ENCODE measurements around the gene MELTF.

MELTF gene

DNA sequence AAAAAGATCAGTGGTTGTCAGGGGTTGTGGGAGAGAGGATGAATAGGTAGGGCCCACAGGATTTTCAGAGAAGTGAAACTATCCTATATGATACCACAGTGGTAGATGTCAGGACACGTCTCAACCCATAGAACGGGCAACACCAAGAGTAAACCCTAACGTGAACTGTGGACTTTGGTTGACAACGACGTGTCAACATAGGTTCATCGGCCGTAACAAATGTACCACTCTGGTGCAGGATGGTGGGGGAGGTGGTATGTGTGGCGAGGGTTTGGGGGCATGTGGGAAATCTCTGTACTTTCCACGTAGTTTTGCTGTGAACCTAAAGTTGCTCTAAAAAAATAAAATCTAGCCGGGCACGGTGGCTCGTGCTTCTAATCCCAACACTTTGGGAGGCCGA is 48.0 kb downstream of the MELTF start:
- Mint-ChIP-seq H3K9me3 (peaks cover 4% of the 10 kb centered on the region), H3K4me1 (ENCODE audit: low read depth) (no peaks in the 10 kb centered on the region), H3K27me3 (peaks cover 23% of the 10 kb centered on the region), H3K27ac (no peak overlapping the region), H3K4me3 (no peak overlapping the region), H3K36me3 (ENCODE audit: low read depth) (no peaks in the 10 kb centered on the region)

- H3K27ac Mint-ChIP-seq, result no peak overlapping the region
- H3K4me3 Mint-ChIP-seq, result no peak overlapping the region
- H3K4me1 Mint-ChIP-seq (ENCODE audit: low read depth), result no peaks in the 10 kb centered on the region
- peaks cover 4% of the 10 kb centered on the region for H3K9me3 Mint-ChIP-seq
- H3K36me3 Mint-ChIP-seq (ENCODE audit: low read depth), result no peaks in the 10 kb centered on the region
- peaks cover 23% of the 10 kb centered on the region for H3K27me3 Mint-ChIP-seq
Observed at GRCh38 chr3:196979545-196979944, 50.1 kb downstream of the MELTF start.

DNA sequence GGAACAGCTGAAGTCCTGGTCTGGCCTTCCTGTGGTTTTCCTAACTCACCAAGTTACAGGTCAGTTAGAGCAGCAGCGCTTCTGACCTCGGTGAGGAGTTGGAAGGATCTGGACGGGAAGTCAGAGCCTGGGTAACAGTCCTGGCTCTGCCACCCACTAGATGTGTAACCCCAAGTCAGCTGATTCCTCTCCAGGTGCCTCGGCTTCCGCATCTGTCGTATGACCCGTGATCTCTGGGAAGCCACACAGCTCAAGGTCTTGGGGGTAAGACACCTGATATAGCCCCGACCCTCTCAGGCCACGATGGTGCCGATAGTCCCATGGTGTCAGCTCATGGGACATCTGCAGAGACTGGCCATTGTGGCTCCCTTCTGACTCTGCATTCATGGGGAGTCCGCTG is 52.7 kb downstream of the MELTF start:
- Mint-ChIP-seq H3K9me3 (peaks cover 4% of the 10 kb centered on the region), H3K4me1 (ENCODE audit: low read depth) (no peaks in the 10 kb centered on the region), H3K4me3 (no peak overlapping the region), H3K27me3 (peaks cover 13% of the 10 kb centered on the region), H3K36me3 (ENCODE audit: low read depth) (no peaks in the 10 kb centered on the region), H3K27ac (no peak overlapping the region)

DNA sequence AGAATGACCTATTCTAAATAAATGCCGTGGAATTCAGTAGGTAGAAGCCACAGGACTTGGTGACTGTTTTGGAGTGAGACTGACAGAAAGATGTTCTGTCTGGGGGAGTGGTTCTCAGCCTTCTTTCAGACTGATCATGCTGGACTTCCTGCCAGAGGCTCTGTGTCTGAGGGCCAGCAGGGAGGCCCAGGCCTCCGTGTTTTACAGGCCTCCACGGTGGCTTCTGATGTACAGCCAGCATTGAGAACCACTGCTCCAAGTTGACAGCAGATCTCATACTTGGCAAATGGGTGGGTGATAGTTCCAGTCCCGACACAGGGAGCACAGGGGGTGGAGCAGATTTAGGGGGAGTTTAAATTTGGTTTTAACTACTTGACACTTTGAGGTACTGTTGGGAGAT is 54.3 kb downstream of the MELTF start:
- Mint-ChIP-seq H3K4me1 (ENCODE audit: low read depth) (peaks cover 3% of the 10 kb centered on the region), H3K27me3 (peaks cover 12% of the 10 kb centered on the region), H3K36me3 (ENCODE audit: low read depth) (no peaks in the 10 kb centered on the region), H3K4me3 (no peak overlapping the region), H3K9me3 (no peaks in the 10 kb centered on the region), H3K27ac (no peak overlapping the region)

DNA sequence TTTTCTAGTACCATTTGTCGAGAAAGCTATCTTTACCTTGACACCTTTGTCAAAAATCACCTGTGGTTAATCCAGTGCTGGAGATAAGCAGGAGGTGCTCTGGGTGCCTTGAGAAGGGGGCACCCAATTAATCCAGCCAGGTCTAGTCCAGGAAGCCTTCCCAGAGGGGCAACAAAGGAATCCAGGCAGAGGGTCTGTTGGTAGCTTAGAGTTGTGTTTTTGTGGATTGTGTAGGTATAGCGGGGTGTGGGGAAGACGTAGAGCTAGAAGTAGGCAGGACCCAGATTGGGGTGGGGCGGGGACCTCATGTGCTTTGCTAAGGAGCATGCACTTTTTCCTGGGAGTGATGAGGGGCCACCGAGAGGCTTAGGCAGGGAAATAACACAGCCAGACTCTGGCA is 55.0 kb downstream of the MELTF start:
- H3K4me3 Mint-ChIP-seq, result no peak overlapping the region
- no peak overlapping the region for H3K27ac Mint-ChIP-seq
- no peaks in the 10 kb centered on the region for H3K9me3 Mint-ChIP-seq

DNA sequence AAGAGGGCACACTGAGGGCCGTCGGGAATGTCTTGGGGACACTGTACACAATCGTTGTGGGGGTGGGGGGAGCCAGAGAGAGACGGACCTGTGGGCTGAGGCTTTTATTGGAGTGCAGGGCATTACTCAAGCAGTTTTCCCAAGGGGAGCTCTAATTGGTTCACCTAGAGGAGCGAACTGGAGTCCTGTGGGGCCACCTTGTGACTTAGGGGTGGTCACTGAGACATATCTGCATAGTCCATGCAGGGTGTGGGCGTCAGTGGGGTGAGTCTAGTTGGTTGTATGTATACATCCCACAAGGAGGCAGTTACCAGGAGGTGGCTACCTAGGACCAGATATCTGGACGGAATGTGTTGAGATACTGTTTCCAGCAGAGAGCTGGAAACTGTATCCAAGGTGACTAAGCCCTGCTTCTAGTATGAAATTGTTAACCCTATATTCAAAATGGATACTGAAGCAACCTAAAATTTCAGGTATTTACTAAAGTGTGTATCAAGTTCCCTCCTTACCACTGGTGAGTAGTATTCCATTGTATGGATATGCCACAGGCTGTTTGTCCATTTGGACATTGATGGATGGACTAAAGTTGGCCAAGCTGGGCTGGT is 58.4 kb downstream of the MELTF start:
- Mint-ChIP-seq H3K27ac (no peak overlapping the region), H3K4me1 (ENCODE audit: low read depth) (peaks cover 15% of the 10 kb centered on the region), H3K9me3 (no peaks in the 10 kb centered on the region), H3K4me3 (no peak overlapping the region), H3K27me3 (peaks cover 14% of the 10 kb centered on the region), H3K36me3 (ENCODE audit: low read depth) (no peaks in the 10 kb centered on the region)

More for the DNA sequence above, 55.0 kb downstream of the MELTF start:
- peaks cover 14% of the 10 kb centered on the region for H3K27me3 Mint-ChIP-seq
- peaks cover 7% of the 10 kb centered on the region for H3K4me1 Mint-ChIP-seq (ENCODE audit: low read depth)
- no peaks in the 10 kb centered on the region for H3K36me3 Mint-ChIP-seq (ENCODE audit: low read depth)

DNA sequence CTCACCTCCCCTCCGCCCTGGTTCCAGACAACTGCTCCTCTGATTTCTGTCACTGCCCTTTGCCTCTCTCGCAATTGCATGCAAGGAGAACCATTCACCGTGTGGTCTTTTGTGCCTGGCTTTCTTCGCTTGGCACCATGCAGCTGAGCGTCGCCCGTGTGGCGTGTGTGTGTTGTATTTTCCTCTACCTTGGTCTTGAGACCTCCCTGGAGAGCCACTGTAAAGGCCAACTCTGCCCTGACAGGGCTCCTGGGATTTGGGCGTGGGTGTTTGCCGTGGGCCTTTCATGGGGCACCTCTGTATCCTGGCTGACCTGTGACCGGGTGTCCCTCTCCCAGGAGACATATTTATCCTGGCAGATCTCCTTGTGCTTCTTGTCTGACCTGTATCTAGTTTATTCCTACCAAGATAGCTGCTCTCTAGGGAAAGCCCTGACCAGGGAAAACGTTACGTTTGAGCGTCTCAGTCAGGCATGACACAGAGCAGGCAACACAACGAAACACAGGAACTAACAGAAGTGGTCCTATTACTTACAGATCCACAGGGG is 59.0 kb downstream of the MELTF start:
- Mint-ChIP-seq H3K4me3 (peak overlapping the region; percentile 68), H3K27me3 (peaks cover 14% of the 10 kb centered on the region), H3K36me3 (ENCODE audit: low read depth) (no peaks in the 10 kb centered on the region)

DNA sequence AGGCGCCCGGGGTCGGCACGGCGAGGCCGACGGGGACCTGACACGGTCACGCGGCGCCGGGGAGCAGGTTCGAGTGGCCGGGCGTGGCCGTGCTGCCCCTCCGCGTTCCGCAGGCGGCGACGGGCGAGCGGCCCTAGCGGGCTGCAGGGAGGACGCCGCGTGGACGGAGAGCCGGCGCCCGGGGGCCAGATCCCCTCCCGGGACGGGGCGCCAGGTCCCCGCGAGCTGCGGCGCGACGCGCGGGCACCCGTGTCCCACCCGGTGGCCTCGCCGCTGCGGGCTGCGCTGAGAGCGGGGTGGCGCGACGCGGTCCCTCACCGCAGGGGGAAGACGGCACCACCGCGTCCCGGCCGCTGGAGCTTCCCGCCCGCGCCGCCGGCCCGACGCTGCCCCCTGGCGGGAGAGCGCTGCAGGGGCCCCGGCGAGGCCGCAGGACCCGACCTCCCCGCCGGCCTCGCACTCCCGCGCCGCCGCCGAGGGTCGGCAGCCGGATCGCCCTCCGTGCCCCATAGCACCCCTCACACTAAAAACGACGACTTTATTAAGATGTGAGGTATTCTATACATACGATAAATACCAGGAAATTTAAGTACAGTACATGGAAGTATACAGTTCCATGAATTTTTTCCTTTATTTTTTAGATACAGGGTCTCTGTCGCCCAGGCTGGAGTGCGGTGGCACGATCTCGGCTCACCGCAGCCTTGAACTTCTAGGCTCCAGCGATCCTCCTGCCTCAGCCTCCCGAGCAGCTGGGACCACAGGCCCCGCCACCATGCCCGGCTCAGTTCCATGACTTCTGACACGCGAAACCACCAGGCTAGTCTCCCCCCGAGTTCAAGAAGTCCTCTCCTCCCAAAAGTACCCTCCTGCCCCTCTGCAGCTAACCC is 59.7 kb downstream of the MELTF start:
- H3K9me3 Mint-ChIP-seq, result no peaks in the 10 kb centered on the region
- H3K36me3 Mint-ChIP-seq (ENCODE audit: low read depth), result no peaks in the 10 kb centered on the region
- peak overlapping the region; percentile 68 for H3K4me3 Mint-ChIP-seq
- H3K4me1 Mint-ChIP-seq (ENCODE audit: low read depth), result peaks cover 15% of the 10 kb centered on the region
- H3K27ac Mint-ChIP-seq, result peak overlapping the region; percentile 67
- H3K27me3 Mint-ChIP-seq, result peaks cover 14% of the 10 kb centered on the region

More for the DNA sequence above, 59.0 kb downstream of the MELTF start:
- no peaks in the 10 kb centered on the region for H3K9me3 Mint-ChIP-seq
- peaks cover 15% of the 10 kb centered on the region for H3K4me1 Mint-ChIP-seq (ENCODE audit: low read depth)
- H3K27ac Mint-ChIP-seq, result peak overlapping the region; percentile 67

DNA sequence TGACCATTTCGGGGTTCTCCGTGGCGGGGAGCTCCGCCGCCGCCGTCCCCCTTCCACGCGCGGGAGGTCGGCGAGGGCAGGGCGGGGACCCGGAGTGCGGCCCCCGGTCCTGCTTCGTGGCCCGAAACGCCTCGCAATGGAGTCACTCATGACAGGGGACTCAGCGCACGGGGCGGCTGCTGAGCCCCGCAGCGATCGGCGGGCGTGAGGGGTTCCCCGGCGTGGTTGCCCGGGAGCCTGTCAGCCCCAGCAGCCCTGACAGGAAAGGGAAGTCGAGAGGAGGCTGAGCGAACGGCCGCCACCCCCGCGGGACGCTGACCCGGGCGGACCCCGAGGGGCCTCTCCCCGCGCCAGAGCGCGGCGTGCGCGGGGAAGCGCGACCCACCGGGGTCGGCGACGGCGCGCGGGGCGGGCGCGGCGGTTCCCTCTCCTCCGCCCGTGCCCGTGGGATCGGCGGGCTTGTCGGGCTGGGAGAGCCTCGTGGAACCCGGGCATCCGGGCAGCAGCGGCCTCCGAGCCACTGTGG is 60.4 kb downstream of the MELTF start:
- peaks cover 14% of the 10 kb centered on the region for H3K27me3 Mint-ChIP-seq
- no peaks in the 10 kb centered on the region for H3K9me3 Mint-ChIP-seq
- H3K4me1 Mint-ChIP-seq (ENCODE audit: low read depth), result peaks cover 15% of the 10 kb centered on the region
- no peak overlapping the region for H3K27ac Mint-ChIP-seq
- peak overlapping the region; percentile 71 for H3K4me3 Mint-ChIP-seq
- H3K36me3 Mint-ChIP-seq (ENCODE audit: low read depth), result no peaks in the 10 kb centered on the region

DNA sequence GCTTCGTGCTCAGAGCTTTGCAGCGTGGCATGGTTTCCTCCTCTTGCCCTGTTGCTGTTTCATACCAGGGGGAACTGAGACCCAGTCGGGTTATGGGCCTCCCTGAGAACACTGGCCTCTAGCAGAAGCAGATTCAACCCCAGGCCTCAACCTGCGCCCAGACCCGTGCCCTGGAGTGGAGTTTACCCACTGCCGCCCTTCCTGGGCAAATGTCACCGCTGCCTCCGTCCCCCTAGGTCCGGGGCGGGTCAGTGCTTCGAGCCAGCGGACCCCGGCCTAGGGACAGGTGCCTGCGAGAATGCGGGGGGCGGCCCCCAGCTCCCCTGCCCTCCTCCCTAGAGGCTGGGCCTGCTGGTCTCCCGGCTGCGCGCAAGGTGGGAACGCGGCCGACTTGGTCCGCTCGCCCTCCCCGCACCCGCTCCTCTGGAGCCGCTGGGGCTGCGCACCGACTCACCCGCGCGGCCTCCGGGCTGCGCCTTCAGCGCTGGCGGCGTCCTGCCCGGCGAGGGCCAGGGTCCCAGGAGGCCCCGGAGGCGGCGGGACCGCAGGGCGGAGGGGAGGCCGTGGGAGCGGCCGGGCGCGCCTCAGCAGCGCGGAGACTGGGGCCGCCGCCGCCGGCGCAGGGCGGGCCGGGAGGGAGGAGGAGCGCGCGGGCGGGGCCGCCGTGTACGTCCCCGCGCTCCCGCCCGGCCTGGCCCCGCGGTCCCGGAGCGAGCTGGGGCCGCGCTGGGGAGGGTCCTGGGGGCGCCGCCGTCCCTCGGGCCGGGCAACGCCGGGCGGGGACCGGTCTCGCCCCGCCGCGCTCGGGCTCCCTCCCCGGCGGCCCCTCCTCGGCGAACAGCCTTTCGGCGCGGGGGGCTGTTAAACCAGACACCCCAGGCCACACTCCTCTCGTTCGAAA is 61.1 kb downstream of the MELTF start, which contains the start of gene PIGZ:
Gene PIGZ, minus strand, starts transcription at position 601 of the 901 bp plus-strand sequence. CDS start 16,802 bp downstream, outside the sequence.
- Mint-ChIP-seq H3K4me3 (peak within 1 kb of the TSS; percentile 71), H3K4me1 (ENCODE audit: low read depth) (peaks cover 15% of the 10 kb centered on the region), H3K36me3 (ENCODE audit: low read depth) (no peaks in the 10 kb centered on the region), H3K27ac (peak within 1 kb of the TSS; percentile 16), H3K27me3 (peaks cover 14% of the 10 kb centered on the region), H3K9me3 (no peaks in the 10 kb centered on the region)

DNA sequence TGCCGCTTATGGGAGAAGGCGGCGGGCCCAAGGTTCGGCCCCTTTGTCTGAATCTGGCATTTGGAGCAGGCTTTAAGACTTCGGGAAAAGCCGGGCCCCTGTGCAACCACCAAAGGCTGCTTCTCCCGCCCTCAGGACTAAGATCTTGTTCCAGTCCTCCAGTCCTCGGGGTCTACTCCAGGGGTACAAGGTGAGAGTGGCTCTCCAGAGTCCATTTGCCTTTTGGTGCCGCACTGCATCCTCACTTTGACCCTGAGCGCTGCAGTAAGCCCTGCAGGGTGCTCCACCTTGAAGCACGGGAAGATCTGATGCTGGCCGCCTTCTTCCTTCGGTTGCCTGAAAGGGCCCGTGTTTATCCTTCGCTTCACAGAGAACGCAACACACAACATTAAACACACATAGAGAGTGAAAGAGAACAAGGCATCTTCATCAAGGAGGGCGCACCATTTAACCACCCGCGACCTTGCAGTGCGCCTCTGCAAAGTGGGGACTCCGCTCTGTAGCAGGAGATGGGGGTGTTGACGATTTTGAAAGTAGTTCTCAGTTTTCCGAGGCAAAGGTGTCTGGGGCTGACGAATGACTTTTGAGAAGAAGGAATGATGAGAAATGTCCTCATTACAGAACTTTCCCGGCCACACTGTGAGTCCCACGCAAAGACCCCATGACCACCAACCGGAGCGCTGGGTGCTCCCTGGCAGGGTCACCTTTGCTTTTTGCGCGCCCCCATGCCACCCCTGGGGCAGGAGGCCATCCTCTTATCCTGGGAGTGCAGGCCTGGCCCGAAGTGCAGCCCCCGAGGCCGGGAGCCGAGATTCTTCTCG is 62.0 kb downstream of the MELTF start:
- peaks cover 15% of the 10 kb centered on the region for H3K4me1 Mint-ChIP-seq (ENCODE audit: low read depth)
- no peaks in the 10 kb centered on the region for H3K36me3 Mint-ChIP-seq (ENCODE audit: low read depth)
- H3K27me3 Mint-ChIP-seq, result peaks cover 14% of the 10 kb centered on the region
- peak overlapping the region; percentile 65 for H3K4me3 Mint-ChIP-seq
- no peaks in the 10 kb centered on the region for H3K9me3 Mint-ChIP-seq
- peak overlapping the region; percentile 16 for H3K27ac Mint-ChIP-seq

DNA sequence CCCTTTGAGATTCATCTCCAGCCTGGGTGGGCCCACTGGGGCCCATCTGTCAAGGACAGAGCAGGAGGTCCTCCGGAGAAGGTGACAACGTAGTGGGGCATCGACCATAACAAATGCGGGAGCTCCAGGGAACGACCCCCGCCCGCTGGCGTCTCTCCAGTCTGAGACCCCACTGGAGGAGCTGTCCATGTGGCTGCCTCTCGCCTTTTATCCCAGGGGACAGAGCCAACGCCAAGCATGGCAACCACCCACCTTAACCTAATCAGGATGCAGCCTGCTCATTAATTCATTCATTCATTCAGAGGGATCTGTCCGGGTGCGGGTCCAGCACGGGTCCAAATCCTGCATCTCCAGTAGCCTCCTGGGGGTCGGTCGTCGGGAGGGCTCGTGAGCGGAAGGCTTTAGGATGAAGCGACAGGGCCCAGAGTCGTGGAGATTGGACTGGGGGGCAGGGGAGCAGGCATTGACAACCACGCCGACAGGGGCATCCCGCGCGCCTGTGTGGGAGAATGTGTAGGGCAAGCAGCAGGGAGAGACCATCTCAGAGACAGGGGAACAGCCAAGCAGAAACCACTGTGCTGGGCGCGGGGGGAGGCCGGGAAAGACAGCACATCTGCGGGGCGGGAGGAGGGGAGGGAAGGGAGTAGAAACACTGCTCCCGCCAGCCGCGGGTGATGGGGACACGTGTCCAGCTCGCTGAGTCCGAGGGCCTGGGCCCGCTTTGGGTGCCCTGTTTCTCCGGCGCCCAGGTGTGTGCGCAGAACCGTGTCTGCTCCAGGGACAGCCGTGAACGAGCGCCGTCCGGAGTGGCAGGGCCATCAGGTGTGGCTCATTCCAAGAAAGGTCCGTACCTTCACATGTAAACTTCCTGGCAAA is 62.9 kb downstream of the MELTF start:
- Mint-ChIP-seq H3K27ac (no peak overlapping the region), H3K4me3 (no peak overlapping the region), H3K36me3 (ENCODE audit: low read depth) (no peaks in the 10 kb centered on the region), H3K27me3 (peaks cover 14% of the 10 kb centered on the region), H3K4me1 (ENCODE audit: low read depth) (peaks cover 15% of the 10 kb centered on the region), H3K9me3 (no peaks in the 10 kb centered on the region)

DNA sequence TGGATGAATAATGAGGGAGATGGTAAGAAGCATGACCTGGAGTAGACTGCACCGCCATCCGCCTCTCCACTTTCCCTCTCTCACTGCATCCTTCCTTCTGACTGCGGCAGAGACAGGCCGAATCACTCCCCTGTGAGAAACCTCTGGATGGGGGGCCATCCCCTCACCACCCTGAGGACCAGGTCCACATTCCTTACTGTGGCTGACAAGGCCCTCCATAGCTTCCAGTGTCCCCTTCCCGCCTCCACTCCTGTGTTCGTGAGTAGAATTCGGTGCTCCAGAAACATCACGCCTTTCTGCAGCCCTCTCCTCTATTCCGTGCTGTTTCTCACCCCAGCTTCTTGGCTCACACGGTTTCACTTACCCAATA is 63.8 kb downstream of the MELTF start:
- no peaks in the 10 kb centered on the region for H3K36me3 Mint-ChIP-seq (ENCODE audit: low read depth)
- H3K27ac Mint-ChIP-seq, result no peak overlapping the region
- no peaks in the 10 kb centered on the region for H3K9me3 Mint-ChIP-seq
- no peak overlapping the region for H3K4me3 Mint-ChIP-seq
- H3K4me1 Mint-ChIP-seq (ENCODE audit: low read depth), result peaks cover 15% of the 10 kb centered on the region
- H3K27me3 Mint-ChIP-seq, result peaks cover 11% of the 10 kb centered on the region
